ENCODE measurements around the gene IER5.
"Not testable (repeated sequence)": the region's sequence is repeated elsewhere in the genome, so short reads cannot be mapped to it uniquely, and the experiment has no call there.

The IER5 gene

DNA sequence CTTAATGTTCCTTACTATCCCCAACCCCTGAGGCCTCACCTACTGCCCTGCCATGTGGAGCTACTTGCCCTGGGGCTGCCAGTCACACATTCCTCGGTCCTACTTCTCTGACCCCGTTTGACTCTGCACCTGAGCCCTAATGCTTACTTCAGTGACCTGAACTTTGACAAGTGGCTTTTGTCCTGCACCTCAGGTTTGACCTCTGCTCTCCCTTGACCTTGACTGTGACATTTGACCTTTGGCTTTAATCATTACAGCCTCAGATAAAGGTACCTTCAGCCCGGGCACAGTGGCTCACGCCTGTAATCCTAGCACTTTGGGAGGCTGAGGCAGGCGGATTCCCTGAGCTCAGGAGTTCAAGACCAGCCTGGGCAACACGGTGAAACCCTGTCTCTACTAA is 31.9 kb upstream of the IER5 start:
- no peak for DNase-seq (ENCODE audit: low read depth)
- TF ChIP-seq, protein P1, sequence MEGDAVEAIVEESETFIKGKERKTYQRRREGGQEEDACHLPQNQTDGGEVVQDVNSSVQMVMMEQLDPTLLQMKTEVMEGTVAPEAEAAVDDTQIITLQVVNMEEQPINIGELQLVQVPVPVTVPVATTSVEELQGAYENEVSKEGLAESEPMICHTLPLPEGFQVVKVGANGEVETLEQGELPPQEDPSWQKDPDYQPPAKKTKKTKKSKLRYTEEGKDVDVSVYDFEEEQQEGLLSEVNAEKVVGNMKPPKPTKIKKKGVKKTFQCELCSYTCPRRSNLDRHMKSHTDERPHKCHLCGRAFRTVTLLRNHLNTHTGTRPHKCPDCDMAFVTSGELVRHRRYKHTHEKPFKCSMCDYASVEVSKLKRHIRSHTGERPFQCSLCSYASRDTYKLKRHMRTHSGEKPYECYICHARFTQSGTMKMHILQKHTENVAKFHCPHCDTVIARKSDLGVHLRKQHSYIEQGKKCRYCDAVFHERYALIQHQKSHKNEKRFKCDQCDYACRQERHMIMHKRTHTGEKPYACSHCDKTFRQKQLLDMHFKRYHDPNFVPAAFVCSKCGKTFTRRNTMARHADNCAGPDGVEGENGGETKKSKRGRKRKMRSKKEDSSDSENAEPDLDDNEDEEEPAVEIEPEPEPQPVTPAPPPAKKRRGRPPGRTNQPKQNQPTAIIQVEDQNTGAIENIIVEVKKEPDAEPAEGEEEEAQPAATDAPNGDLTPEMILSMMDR (conservative IDR thresholded peaks at IDR 0.05; ENCODE audit: low read depth, low read length), result no peak
- H3K4me3 ChIP-seq (ENCODE audit: low read length), result no peak overlapping the region

DNA sequence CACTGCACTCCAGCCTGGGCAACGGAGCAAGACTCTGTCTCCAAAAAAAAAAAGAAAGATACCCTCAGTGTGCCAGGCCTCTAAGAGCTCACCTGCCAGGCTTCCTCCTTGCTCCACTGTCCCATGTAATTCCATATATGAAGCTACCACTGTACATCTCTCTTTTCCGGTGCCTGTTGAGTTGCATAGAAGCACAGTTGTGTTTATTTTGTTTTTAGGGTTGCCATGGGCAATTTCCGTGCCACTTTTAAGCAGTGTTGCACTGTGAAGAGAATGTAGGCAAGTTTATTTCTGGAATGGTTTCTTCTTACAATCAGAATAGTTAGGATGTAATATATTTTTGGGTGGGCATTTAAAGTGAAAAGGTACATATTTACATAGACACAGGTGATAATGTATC is 31.4 kb upstream of the IER5 start:
- H3K4me3 ChIP-seq (ENCODE audit: low read length), result no peak overlapping the region
- no peak for DNase-seq (ENCODE audit: low read depth)
- TF ChIP-seq, protein P1 (conservative IDR thresholded peaks at IDR 0.05; ENCODE audit: low read depth, low read length), result no peak

DNA sequence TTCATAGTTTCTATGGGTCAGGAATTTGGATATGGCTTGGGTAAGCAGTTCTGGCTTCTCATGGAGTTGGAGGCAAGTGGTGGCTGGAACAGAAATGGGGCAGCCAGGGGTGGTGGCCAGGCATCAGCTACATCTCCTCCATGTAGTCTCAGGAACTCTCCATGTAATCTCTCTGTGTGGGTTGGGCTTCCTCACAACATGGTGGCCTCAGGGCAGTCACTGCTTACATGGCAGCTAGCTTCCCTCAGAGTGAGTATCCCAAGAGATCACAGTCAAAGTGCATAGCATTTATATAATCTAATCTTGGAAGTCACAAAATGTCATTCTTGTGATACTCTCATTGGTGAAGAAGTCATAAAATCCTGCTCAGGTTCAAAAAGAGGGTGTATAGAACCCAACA is 29.1 kb upstream of the IER5 start:
- TF ChIP-seq, protein P1 (conservative IDR thresholded peaks at IDR 0.05; ENCODE audit: low read depth, low read length), result no peak
- DNase-seq (ENCODE audit: low read depth), result no peak
- no peak overlapping the region for H3K4me3 ChIP-seq (ENCODE audit: low read length)

DNA sequence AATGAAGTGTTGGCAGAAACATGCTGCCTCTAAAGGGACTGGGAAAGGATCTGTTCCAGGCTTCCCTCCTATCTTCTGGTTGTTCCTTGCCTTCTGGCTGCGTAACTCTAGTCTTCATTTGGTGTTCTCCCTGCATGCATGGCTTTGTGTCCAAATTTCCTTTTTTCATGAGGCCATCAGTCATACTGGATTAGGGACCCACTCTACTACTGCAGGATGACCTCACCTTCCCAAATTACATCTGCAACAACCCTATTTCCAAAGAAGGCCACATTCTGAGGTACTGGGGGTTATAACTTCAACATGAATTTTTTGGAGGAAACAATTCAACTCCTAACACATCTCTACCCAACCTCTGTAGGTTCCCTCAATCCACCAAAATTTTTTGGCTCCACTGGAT is 28.4 kb upstream of the IER5 start:
- TF ChIP-seq, protein P1 (conservative IDR thresholded peaks at IDR 0.05; ENCODE audit: low read depth, low read length), result no peak
- H3K4me3 ChIP-seq (ENCODE audit: low read length), result no peak overlapping the region
- no peak for DNase-seq (ENCODE audit: low read depth)

DNA sequence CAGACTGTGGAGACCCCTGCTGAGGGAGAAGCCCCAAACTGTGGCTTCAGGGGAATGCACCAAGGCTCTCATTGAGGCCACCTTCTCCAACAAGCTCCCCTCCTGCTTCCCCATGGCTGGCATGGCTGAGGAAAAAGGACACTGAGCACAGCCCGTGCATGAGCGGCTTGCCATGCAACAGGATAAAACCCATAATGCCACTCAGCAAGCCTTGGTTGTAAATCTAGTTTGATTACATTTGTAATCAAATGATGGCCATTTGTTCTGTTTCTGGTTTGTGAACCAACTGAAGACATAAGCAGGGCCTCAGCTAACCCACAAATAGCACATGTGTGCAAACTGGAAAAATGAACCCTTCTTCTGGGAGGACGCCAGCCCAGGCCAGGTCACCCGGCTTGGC is 27.6 kb upstream of the IER5 start:
- H3K4me3 ChIP-seq (ENCODE audit: low read length); DNase-seq (ENCODE audit: low read depth): not testable (repeated sequence)

DNA sequence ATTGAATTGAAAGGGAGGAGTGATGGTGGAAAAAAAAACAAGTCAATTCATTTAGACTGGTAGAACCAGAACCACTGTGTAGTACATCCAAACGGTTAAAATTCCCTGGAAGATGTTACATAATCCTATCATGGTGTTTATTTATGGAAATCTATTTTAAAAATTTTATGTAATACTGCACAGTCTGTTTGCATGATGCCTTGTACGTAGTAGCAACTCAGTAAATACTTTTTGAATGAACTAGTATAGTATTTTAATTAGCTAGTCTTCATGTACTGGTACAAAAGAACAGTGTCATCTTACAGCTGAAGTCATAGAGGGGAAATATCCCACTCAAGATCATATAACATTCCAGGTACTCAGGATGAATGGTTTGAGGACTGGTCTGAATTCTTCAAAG is 27.0 kb upstream of the IER5 start:
- TF ChIP-seq, protein P1 (conservative IDR thresholded peaks at IDR 0.05; ENCODE audit: low read depth, low read length), result no peak
- no peak overlapping the region for H3K4me3 ChIP-seq (ENCODE audit: low read length)

DNA sequence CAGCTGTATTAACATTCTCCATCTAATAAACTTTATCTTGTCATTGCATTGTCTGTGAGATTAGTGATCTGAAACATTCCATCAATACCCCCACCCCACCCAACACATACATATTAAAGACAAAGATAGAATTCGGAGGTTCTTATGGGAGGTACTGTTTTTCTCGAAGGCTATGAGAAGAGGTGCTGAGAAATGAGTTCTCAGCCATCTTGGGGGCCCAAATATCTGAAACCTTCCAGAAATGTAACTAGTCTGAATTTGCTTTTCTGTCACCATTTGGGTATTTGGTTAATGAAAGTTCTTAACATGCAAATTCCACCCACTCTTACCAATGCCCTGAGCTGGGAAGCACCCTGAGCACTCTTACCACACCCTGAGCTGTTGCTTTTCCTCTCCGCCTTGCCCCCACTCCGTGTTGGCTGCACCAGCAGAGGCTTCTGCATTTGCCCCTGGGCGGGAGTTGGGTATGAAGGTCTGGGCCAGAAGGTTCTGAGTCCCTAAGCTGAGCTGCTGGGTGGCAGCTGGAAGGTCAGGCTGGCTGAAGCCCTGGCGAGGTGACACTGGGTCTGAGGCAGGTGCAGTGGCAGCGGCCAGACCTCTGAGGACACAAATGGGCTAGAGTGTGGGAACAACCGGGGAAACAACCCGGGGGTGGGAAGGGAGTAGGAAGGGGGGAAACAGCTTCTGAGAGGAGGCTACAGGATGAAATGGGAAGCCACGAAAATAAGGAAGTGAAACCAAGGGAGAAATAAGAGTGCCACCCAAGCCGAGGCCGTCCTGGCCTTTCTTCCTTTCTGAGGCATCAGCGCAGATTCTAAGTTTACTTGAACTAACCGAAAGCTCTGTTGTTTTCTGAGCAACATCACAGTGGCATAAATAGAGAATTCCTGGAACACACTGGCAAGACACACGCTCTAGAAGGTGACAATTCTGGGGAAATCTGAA is 26.3 kb upstream of the IER5 start:
- H3K4me3 ChIP-seq (ENCODE audit: low read length), result no peak overlapping the region
- TF ChIP-seq, protein P1 (conservative IDR thresholded peaks at IDR 0.05; ENCODE audit: low read depth, low read length), result no peak
- DNase-seq (ENCODE audit: low read depth), result no peak

More for the DNA sequence above, 27.0 kb upstream of the IER5 start:
- DNase-seq (ENCODE audit: low read depth), result no peak
